SHP77 (cell line): ENCODE data around the gene HCLS1.
"Not testable (repeated sequence)": the region's sequence is repeated elsewhere in the genome, so short reads cannot be mapped to it uniquely, and the experiment has no call there.

Experiments
- DNase-seq, 2 experiments: peaks; one replicate each; lab custom pipeline; 2025; lab: John Stamatoyannopoulos, UW

HCLS1 gene

GRCh38 chr3:121654493-121655385, 6.0 kb downstream of the HCLS1 start:
- DNase-seq: no peak

GRCh38 chr3:121651684-121652083, 9.0 kb downstream of the HCLS1 start:
- DNase-seq: peak; percentile 51 to 77

GRCh38 chr3:121649645-121650044, 11.1 kb downstream of the HCLS1 start:
- no peak for DNase-seq

- DNase-seq: no peak
These were observed 12.3 kb downstream of the HCLS1 start for GRCh38 chr3:121648219-121648958.

- DNase-seq: no peak
These were observed 15.6 kb downstream of the HCLS1 start for GRCh38 chr3:121645054-121645453.

GRCh38 chr3:121642601-121643314, 17.9 kb downstream of the HCLS1 start:
- DNase-seq: no peak

- no peak for DNase-seq
These were observed 19.6 kb downstream of the HCLS1 start for GRCh38 chr3:121641127-121641526.

GRCh38 chr3:121637922-121638321, 22.8 kb downstream of the HCLS1 start:
- no peak for DNase-seq

GRCh38 chr3:121630355-121630754, 30.3 kb downstream of the HCLS1 start:
- no peak for DNase-seq

GRCh38 chr3:121629601-121630000, 31.1 kb downstream of the HCLS1 start:
- DNase-seq: no peak

- DNase-seq: no peak
These were observed 33.1 kb downstream of the HCLS1 start for GRCh38 chr3:121627622-121628021.

- no peak for DNase-seq
These were observed 33.5 kb downstream of the HCLS1 start for GRCh38 chr3:121627211-121627610.

GRCh38 chr3:121626495-121626894, 34.2 kb downstream of the HCLS1 start:
- DNase-seq: no peak

GRCh38 chr3:121624147-121624899, 36.4 kb downstream of the HCLS1 start:
- DNase-seq: no peak

GRCh38 chr3:121621491-121621890, 39.2 kb downstream of the HCLS1 start:
- no peak for DNase-seq

- DNase-seq: no peak
These were observed 41.0 kb downstream of the HCLS1 start for GRCh38 chr3:121619691-121620090.

- DNase-seq: no peak
These were observed 54.6 kb downstream of the HCLS1 start for GRCh38 chr3:121606106-121606505.

GRCh38 chr3:121604759-121605158, 55.9 kb downstream of the HCLS1 start:
- no peak for DNase-seq

- no peak for DNase-seq
These were observed 59.4 kb downstream of the HCLS1 start for GRCh38 chr3:121601212-121601812.

GRCh38 chr3:121599900-121600299, 60.8 kb downstream of the HCLS1 start:
- DNase-seq: not testable (repeated sequence)

- DNase-seq: no peak
These were observed 62.1 kb downstream of the HCLS1 start for GRCh38 chr3:121598564-121598963.
